ENCODE results near the gene COQ2. TPM values are rescaled to one million over a fixed set of nuclear protein-coding genes. Genes with fewer than 3 reads are reported as not detected.
"Not testable (repeated sequence)": the region's sequence is repeated elsewhere in the genome, so short reads cannot be mapped to it uniquely, and the experiment has no call there.

Gene COQ2
- total RNA-seq, 2 experiments from 2014 or later = 23.4 to 23.9 TPM

DNA sequence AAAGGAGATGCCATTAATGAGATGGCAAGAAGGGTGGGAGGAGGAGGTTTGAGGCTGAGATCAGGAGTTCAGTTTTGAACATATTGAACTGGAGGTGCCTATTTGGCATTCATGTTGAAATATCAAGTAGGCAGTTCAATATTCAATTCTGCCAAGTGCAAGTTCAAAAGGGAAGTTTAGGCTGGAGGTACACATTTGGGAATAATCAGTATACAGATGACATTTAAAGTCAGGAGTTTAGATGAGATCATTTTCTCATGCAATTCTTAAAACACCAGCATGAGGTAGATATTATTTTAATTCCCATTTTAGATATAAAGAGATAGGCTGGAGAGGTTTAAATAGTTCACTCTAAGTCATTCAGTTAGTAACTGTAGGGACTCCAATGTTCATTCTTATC, 26.1 kb downstream of the COQ2 start:
- CTCF ChIA-PET = no interaction called here
- POLR2A ChIA-PET = no interaction called here

DNA sequence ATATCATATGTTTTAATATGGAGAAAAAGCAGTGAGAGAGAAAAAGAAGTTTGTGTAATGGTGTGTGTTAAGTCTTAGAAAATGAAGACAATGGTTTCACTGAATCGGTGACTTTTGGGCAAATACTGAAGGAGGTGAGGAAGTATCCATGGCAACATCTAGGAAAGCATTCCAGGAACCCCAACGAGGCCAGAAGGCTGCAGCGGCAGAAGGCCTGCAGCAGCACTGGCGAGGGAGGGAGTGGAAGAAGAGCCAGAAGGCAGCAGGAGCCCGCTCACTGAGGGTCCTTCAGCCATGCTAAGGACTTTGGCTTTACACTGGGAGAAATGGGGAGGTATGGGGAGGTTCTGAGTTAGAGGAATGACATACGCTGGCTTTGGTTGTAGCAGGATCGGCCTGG, 26.8 kb downstream of the COQ2 start:
- POLR2A ChIA-PET = no interaction called here
- CTCF ChIA-PET = no interaction called here

- ChIA-PET CTCF (interaction anchor here (1.0 kb wide), 1 partner anchor 37 kb away, joined by 3 read pairs; no protein-coding TSS in a partner anchor), POLR2A (no interaction called here)
These were observed 29.0 kb downstream of the COQ2 start for GRCh38 chr4:83255584-83255983.

DNA sequence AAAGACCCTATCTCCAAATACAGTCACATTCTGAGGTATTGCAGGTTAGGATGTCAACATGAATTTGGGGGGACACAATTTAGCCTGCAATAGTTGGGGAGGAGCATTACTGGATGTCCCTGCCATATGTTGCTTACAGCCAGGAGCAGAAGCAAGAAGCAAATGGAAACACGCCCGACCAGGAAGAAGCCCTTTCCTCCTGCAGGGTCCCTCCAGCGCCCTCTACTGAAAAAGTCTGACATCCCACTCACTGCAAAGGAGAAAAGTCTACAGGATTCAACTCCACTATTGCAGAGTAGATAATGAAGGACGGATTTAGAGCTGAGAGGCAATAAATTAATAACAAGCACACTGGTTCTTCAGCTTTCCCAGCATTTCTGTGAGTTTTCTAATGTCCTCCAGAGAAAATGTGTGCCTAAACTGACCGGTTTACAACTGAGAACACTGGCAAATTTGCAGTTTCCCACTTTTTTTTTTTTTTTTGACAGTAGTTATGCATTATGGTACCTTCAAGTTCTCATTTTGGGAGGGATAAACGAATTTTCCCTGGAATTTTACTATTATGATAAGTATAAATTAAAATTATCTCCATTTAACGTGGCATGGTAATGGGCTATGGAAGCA, 31.7 kb downstream of the COQ2 start:
- ChIA-PET CTCF (interaction anchor here (0.6 to 2.0 kb wide), 8 partner anchors 14 to 266 kb away, joined by 3 to 5 read pairs (median 3); no protein-coding TSS in a partner anchor), POLR2A (interaction anchor here (0.7 kb wide), 1 partner anchor 17 kb away, joined by 3 read pairs; no protein-coding TSS in a partner anchor)

DNA sequence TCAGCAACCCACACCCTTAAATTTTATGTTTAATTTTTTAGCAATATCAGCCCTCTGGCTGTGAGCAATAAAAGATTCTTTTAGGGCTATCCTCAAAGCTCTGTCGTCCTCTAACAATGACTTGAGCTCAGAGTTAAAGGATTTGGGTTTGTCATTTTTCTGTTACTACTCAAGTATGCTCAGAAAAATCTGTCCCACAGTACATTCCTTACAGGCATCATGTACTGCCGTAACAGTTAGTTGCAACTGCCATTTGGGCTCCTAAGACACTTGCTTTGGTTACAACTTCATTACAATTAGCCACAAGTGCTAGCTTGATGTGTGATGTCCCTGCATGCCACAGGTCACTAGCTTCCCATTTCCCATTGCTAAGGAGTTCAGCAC, 33.2 kb downstream of the COQ2 start:
- CTCF ChIA-PET = interaction anchor here (1.2 to 2.0 kb wide), 5 partner anchors 9 to 177 kb away, joined by 3 to 5 read pairs (median 4); no protein-coding TSS in a partner anchor
- POLR2A ChIA-PET = no interaction called here

- POLR2A ChIA-PET = no interaction called here
- CTCF ChIA-PET = interaction anchor here (1.2 to 1.6 kb wide), 4 partner anchors 10 to 176 kb away, joined by 3 to 5 read pairs (median 4); no protein-coding TSS in a partner anchor
These were observed 33.7 kb downstream of the COQ2 start for GRCh38 chr4:83250687-83251446.

GRCh38 chr4:83248486-83248885, 36.1 kb downstream of the COQ2 start:
- ChIA-PET CTCF (no interaction called here), POLR2A (no interaction called here)

DNA sequence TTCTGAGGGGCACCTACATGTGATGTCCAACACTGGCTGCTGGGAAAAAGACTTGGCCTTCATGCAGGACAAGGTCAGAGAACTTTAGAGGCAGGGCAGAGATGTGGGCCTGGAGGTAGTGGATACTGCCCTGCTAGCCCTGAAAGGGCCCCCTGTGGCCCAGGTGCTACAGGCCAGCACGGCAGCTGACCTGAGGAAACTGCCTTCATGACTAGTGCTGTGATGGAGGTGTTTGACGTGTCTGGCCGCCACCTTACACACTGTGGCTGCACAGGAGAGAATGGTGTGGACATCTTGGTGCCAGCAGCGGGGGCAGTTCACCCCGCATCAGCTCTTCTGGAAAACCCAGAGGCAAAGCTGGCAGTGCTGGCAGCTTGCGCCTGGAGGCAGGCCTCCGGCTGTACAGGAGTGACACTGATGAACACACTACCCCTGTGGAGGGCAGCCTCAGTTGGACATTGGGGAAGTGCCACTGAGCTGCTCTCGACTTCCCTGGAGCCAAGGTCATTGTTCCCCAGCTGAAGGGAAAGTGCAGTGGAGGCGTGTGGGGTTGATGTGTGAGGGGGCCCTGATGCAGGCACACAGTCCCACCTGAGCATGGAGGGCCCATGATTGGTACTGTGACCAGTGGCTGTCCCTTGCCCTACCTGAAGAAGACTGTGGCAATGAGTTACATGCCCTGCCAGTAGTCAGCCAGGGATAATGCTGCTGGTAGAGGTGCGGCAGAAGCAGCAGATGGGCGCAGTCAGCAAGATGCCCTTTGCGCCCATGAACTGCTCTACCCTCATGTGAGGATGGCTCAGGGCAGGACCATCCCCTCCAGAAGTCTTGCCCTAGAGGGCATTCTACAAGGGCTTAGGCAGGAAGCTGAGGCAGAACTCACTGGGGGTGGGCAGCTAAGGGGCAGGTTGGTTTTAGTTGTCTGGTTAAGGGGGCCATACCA, 36.9 kb downstream of the COQ2 start:
- ChIA-PET CTCF (no interaction called here), POLR2A (no interaction called here)

DNA sequence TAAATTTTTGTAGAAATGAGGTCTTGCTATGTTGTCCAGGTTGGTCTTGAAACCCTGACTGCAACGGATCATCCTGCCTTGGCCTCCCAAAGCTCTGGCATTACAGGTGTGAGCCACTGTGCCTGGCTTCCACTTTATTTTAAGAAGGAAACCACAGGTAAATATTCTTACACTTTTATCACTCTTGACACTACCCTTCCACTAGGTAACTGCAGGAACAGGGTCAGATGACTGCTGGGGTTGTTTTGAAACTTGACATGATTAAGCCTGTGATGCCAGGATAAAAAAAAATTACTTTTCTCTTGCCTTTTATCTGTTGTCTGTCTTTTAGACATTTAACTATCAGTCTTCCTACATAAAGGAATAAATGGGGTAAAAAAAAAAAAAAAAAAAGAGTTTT, 43.5 kb downstream of the COQ2 start:
- POLR2A ChIA-PET = interaction anchor here (0.7 kb wide), 1 partner anchor 320 kb away, joined by 5 read pairs; no protein-coding TSS in a partner anchor

DNA sequence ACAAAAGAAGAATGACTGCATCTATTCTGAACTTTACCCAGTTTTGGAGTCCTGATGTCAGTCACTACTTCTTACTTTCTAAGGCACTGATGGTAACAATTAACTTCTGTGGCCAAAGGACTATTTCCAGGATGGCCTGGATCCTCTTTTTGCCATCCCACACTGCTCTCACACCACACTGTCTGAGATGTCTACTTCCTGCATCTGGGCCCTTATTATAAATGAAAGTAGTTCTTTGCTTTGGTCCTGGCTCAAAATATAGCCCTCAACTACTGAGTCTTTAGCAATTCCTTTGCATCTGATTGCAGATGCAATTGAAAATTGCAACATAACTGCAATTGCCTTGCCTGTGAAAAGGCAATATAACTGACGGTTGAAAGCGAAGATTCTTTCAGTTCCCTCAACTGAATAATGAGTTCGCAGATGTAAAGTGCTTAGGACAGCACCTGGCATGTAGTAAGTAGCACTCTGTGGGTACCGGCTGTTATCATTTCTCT, 44.2 kb downstream of the COQ2 start:
- CTCF ChIA-PET = no interaction called here

More for the DNA sequence above, 43.5 kb downstream of the COQ2 start:
- CTCF ChIA-PET = no interaction called here

GRCh38 chr4:83238393-83239248, 46.0 kb downstream of the COQ2 start:
- CTCF ChIA-PET = interaction anchor here (1.3 to 2.0 kb wide), 2 partner anchors 21 to 45 kb away, joined by 3 to 5 read pairs; no protein-coding TSS in a partner anchor
- POLR2A ChIA-PET = no interaction called here

More for the DNA sequence above, 44.2 kb downstream of the COQ2 start:
- POLR2A ChIA-PET = no interaction called here

DNA sequence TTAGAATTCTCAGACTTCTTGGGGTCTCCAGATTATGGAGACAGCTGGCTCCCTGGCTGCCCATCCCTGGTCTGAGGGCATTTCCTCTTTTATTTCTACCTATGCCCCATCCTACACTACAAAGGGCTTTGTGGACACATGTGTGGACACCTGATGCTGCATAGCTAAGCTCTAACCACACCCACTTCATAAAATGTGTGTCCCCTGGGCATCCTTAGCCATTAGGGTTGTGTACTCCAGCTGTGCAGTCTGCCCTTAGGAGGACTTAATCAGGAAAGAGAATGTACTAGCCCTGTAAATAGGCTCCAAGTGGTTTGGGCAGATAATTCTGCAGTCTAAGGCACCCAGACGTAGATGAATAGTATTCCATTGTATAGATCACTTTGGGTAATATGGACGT, 47.0 kb downstream of the COQ2 start:
- POLR2A ChIA-PET = no interaction called here
- CTCF ChIA-PET = interaction anchor here (0.8 to 2.0 kb wide), 5 partner anchors 16 to 163 kb away, joined by 3 to 7 read pairs (median 5); no protein-coding TSS in a partner anchor

DNA sequence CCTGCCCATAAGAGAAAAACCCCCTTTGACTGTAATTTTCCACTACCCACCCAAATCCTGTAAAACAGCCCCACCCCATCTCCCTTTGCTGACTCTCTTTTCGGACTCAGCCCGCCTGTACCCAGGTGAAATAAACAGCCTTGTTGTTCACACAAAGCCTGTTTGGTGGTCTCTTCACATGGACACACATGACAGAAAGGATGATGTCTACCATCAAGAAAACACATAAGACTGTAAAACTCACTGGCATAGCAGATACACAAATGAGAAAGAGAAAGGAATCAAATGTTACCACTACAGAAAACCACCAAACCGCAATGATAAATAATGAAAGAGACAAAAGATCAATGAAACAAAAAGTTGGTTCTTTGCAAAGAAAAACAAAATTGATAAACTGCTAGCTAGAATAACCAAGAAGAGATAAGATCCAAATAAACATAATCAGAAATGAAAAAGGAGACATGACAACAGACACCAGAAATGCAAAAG, 48.9 kb downstream of the COQ2 start:
- POLR2A ChIA-PET = not testable (repeated sequence)

GRCh38 chr4:83234902-83235644, 49.5 kb downstream of the COQ2 start:
- ChIA-PET CTCF (no interaction called here), POLR2A (no interaction called here)

More for the DNA sequence above, 48.9 kb downstream of the COQ2 start:
- CTCF ChIA-PET = interaction anchor here (0.7 kb wide), 1 partner anchor 49 kb away, joined by 3 read pairs; the partner anchor contains the start of gene COQ2

DNA sequence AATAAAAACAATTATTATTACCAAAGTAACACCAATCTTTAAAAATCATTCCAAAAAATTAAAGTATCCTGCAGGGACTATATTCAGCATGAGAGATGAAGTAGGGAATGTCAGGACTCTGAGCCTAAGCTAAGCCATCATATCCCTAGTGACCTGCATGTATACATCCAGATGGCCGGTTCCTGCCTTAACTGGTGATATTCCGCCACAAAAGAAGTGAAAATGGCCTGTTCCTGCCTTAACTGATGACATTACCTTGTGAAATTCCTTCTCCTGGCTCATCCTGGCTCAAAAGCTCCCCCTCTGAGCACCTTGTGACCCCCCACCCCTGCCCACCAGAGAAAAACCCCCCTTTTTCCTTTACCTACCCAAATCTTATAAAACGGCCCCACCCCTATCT, 50.2 kb downstream of the COQ2 start:
- POLR2A ChIA-PET, CTCF ChIA-PET: not testable (repeated sequence)

- POLR2A ChIA-PET = no interaction called here
- CTCF ChIA-PET = no interaction called here
These were observed 52.5 kb downstream of the COQ2 start for GRCh38 chr4:83232082-83232481.

GRCh38 chr4:83231620-83232076, 53.0 kb downstream of the COQ2 start:
- ChIA-PET POLR2A (no interaction called here), CTCF (no interaction called here)

GRCh38 chr4:83230928-83231327, 53.7 kb downstream of the COQ2 start:
- CTCF ChIA-PET = no interaction called here
- POLR2A ChIA-PET = no interaction called here

Measured in activated CD8-positive, alpha-beta memory T cell treated with anti-CD3 and anti-CD28 coated beads for 36 hours (primary cell).